Measurements from ENCODE around the gene ARHGAP24.

The ARHGAP24 gene

GRCh38 chr4:85777908-85778631 lies 303.1 kb downstream of the ARHGAP24 start:
- DNase-seq (ENCODE audit: low spot score) = no peak

GRCh38 chr4:85778632-85779131 lies 303.7 kb downstream of the ARHGAP24 start:
- no peak for DNase-seq (ENCODE audit: low spot score)

- no peak for DNase-seq (ENCODE audit: low spot score)
Observed at GRCh38 chr4:85779165-85779564, 304.2 kb downstream of the ARHGAP24 start.

- no peak for DNase-seq (ENCODE audit: low spot score)
Observed at GRCh38 chr4:85780664-85781063, 305.7 kb downstream of the ARHGAP24 start.

- DNase-seq (ENCODE audit: low spot score) = peak; percentile 38
Observed at GRCh38 chr4:85783483-85783882, 308.5 kb downstream of the ARHGAP24 start.

- no peak for DNase-seq (ENCODE audit: low spot score)
Observed at GRCh38 chr4:85783900-85784299, 308.9 kb downstream of the ARHGAP24 start.

GRCh38 chr4:85784348-85784747 lies 309.4 kb downstream of the ARHGAP24 start:
- no peak for DNase-seq (ENCODE audit: low spot score)

- no peak for DNase-seq (ENCODE audit: low spot score)
Observed at GRCh38 chr4:85784947-85785346, 310.0 kb downstream of the ARHGAP24 start.

- no peak for DNase-seq (ENCODE audit: low spot score)
Observed at GRCh38 chr4:85787133-85787532, 312.2 kb downstream of the ARHGAP24 start.

GRCh38 chr4:85788604-85789003 lies 313.7 kb downstream of the ARHGAP24 start:
- no peak for DNase-seq (ENCODE audit: low spot score)

GRCh38 chr4:85789241-85789640 lies 314.3 kb downstream of the ARHGAP24 start:
- no peak for DNase-seq (ENCODE audit: low spot score)

GRCh38 chr4:85790582-85790981 lies 315.6 kb downstream of the ARHGAP24 start:
- DNase-seq (ENCODE audit: low spot score) = no peak

GRCh38 chr4:85792376-85793232 lies 317.7 kb downstream of the ARHGAP24 start:
- DNase-seq (ENCODE audit: low spot score) = no peak

- DNase-seq (ENCODE audit: low spot score) = no peak
Observed at GRCh38 chr4:85793233-85793585, 318.3 kb downstream of the ARHGAP24 start.

GRCh38 chr4:85798012-85798770 lies 323.2 kb downstream of the ARHGAP24 start:
- DNase-seq (ENCODE audit: low spot score) = no peak

- DNase-seq (ENCODE audit: low spot score) = no peak
Observed at GRCh38 chr4:85803856-85804255, 328.9 kb downstream of the ARHGAP24 start.

GRCh38 chr4:85805891-85806290 lies 330.9 kb downstream of the ARHGAP24 start:
- DNase-seq (ENCODE audit: low spot score) = no peak

- no peak for DNase-seq (ENCODE audit: low spot score)
Observed at GRCh38 chr4:85806334-85806733, 331.4 kb downstream of the ARHGAP24 start.

GRCh38 chr4:85807247-85807950 lies 332.4 kb downstream of the ARHGAP24 start:
- no peak for DNase-seq (ENCODE audit: low spot score)

- no peak for DNase-seq (ENCODE audit: low spot score)
Observed at GRCh38 chr4:85808104-85808503, 333.2 kb downstream of the ARHGAP24 start.

GRCh38 chr4:85808864-85809263 lies 333.9 kb downstream of the ARHGAP24 start:
- DNase-seq (ENCODE audit: low spot score) = no peak

- DNase-seq (ENCODE audit: low spot score) = no peak
Observed at GRCh38 chr4:85812776-85813175, 337.8 kb downstream of the ARHGAP24 start.

All from RKO (cell line).